Body of pancreas (tissue), 4 donors: Measurements from ENCODE around the gene COL13A1. TPM values are rescaled to one million over a fixed set of nuclear protein-coding genes. Genes with fewer than 3 reads are reported as not detected.

Experiments
- ATAC-seq: fragments of 150-250 bp; one replicate; pipeline ENCODE4 v1.9.1; 2016
- DNase-seq, 4 donors: peaks; one replicate each; pipeline ENCODE4 v3.0.0-alpha.2; 2019
- H3K27ac ChIP-seq, 4 donors: fragments of 200-600 bp; sonication (generic); 1 replicate in 3 of 4; 2 replicates in 1 of 4; pipeline versions ENCODE4 v1.5.1 to v1.6.1; 2016 to 2019; ENCODE audit warnings: mild to moderate bottlenecking in 1 of 4, mixed read lengths in 1 of 4, moderate library complexity in 1 of 4
- H3K27me3 ChIP-seq, 2 donors: fragments of 200-600 bp; sonication (generic); one replicate each; pipeline ENCODE4 v1.6.0; 2016; ENCODE audit warnings: mild to moderate bottlenecking in 1 of 2
- H3K36me3 ChIP-seq, 2 donors: fragments of 200-600 bp; sonication (generic); replicated peaks in 1 of 2; 2 replicates each; pipeline ENCODE4 v1.5.1; 2016; ENCODE audit warnings: low read depth in 2 of 2; ENCODE audit not compliant: insufficient read depth in 1 of 2
- H3K4me1 ChIP-seq: fragments of 200-600 bp; sonication (generic); one replicate; pipeline ENCODE4 v1.6.0; 2016
- H3K4me3 ChIP-seq, 2 donors: fragments of 200-600 bp; sonication (generic); 1 replicate in 1 of 2; 2 replicates in 1 of 2; pipeline ENCODE4 v1.5.1; 2016 to 2019
- H3K9me3 ChIP-seq, 3 donors: fragments of 200-600 bp; sonication (generic); 1 replicate in 2 of 3; 2 replicates in 1 of 3; pipeline ENCODE4 v1.5.1; 2016
- POLR2A ChIP-seq, 3 donors: fragments of 450-650 bp; IDR thresholded peaks; one replicate each; pipeline ENCODE4 v1.6.1; 2016; ENCODE audit warnings: antibody characterized with exemption in 3 of 3, mild to moderate bottlenecking in 2 of 3
- WGBS, 2 donors: methylation state at CpG; one replicate each; pipeline ENCODE4 v1.1.5; 2017; 5-methylcytosine and 5-hydroxymethylcytosine counted together
- intact Hi-C: fragments of 100-400 bp; cut with DNase I; formaldehyde crosslinking; loops from one replicate; pipeline ENCODE4 v1.15.1; 2023
- total RNA-seq, 2 donors: library from RNA; depleted of rRNA; stranded (reverse); fragments of >200 nt; gene quantifications; one replicate each; pipeline ENCODE4 v1.1.0, GENCODE V29; 2016
- TF ChIP-seq, protein P1 (sequence below), 7 experiments: fragments of 450-650 bp in 4 of 7; fragments of 200-600 bp in 3 of 7; sonication (generic) in 3 of 7; IDR thresholded peaks; one replicate each; pipeline ENCODE4 v1.5.1; 2016 to 2019; ENCODE audit warnings: antibody characterized with exemption in 7 of 7

COL13A1 gene
- 1 to 10 TPM in 1 of 2 donors, not detected in 1; 2.3 TPM for total RNA-seq

- ATAC-seq (peak; percentile 41), DNase-seq (peak; percentile 22 to 33 (median 31))
- H3K36me3 ChIP-seq, result no peaks in the 10 kb centered on the region
- no peak within 1 kb of the TSS for H3K27ac ChIP-seq
- WGBS, 2 donors, result 0 to 1% methylated on average over 47 to 58 of the region's 58 CpGs
- intact Hi-C loops, result no loop called here
- no peaks in the 10 kb centered on the region for H3K9me3 ChIP-seq
- peak within 1 kb of the TSS in 1 of 2 donors; percentile 27 for H3K4me3 ChIP-seq
- H3K4me1 ChIP-seq, result peaks cover 22% of the 10 kb centered on the region
- TF ChIP-seq, protein P1, sequence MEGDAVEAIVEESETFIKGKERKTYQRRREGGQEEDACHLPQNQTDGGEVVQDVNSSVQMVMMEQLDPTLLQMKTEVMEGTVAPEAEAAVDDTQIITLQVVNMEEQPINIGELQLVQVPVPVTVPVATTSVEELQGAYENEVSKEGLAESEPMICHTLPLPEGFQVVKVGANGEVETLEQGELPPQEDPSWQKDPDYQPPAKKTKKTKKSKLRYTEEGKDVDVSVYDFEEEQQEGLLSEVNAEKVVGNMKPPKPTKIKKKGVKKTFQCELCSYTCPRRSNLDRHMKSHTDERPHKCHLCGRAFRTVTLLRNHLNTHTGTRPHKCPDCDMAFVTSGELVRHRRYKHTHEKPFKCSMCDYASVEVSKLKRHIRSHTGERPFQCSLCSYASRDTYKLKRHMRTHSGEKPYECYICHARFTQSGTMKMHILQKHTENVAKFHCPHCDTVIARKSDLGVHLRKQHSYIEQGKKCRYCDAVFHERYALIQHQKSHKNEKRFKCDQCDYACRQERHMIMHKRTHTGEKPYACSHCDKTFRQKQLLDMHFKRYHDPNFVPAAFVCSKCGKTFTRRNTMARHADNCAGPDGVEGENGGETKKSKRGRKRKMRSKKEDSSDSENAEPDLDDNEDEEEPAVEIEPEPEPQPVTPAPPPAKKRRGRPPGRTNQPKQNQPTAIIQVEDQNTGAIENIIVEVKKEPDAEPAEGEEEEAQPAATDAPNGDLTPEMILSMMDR (IDR thresholded peaks at IDR 0.05), result no peak
- TF ChIP-seq POLR2A (IDR thresholded peaks at IDR 0.05), result no peak
- peaks cover 0 to 16% of the 10 kb centered on the region in 2 donors for H3K27me3 ChIP-seq
Observed at GRCh38 chr10:69801434-69802315, at the start of gene COL13A1. TSS of gene COL13A1 (plus strand) at chr10:69801906. CDS start at chr10:69802424, 518 bp downstream.

DNA sequence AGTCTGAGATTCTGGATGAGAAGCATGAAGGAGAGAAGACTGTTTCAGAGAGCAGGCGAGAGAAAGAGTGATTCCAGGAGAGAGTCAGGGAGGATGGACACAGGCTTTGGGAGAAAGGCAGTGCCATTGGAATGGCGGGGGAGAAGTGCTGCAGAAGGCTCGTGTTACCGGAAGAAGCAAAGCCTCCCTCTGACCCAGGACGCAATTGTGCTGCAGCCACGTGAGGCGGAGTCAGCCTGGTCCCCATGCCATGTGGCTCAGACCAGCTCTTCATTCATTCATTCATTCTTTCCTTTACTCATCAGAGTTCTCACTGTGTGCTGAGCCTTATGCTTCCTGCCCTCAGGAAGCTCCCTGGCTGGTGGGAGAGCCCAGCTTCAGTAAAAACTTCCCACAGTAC lies 49.2 kb upstream of the COL13A1 start:
- Histone ChIP-seq H3K27ac (no peak overlapping the region), H3K36me3 (no peaks in the 10 kb centered on the region), H3K9me3 (no peaks in the 10 kb centered on the region), H3K27me3 (no peaks in the 10 kb centered on the region), H3K4me3 (no peak overlapping the region), H3K4me1 (no peaks in the 10 kb centered on the region)
- intact Hi-C loops, result no loop called here
- DNase-seq, result no peak
- WGBS, 2 donors, result 60 to 72% methylated on average over 7 of the region's 7 CpGs
- no peak for ATAC-seq
- TF ChIP-seq POLR2A (IDR thresholded peaks at IDR 0.05), result no peak
- TF ChIP-seq, protein P1 (IDR thresholded peaks at IDR 0.05), result no peak

GRCh38 chr10:69756279-69756678 lies 45.4 kb upstream of the COL13A1 start:
- H3K36me3 ChIP-seq, result no peaks in the 10 kb centered on the region
- ATAC-seq (no peak), DNase-seq (no peak)
- H3K27me3 ChIP-seq, result no peaks in the 10 kb centered on the region
- H3K4me1 ChIP-seq, result no peaks in the 10 kb centered on the region
- no peaks in the 10 kb centered on the region for H3K9me3 ChIP-seq
- WGBS, 2 donors, result 74 to 88% methylated on average over 1 of the region's 1 CpG
- TF ChIP-seq, protein P1 (IDR thresholded peaks at IDR 0.05), result no peak
- no peak for TF ChIP-seq POLR2A (IDR thresholded peaks at IDR 0.05)
- intact Hi-C loops, result no loop called here
- H3K27ac ChIP-seq, result no peak overlapping the region
- H3K4me3 ChIP-seq, result no peak overlapping the region

- ATAC-seq, result no peak
- intact Hi-C loops, result no loop called here
- H3K4me3 ChIP-seq, result no peak overlapping the region
- no peaks in the 10 kb centered on the region for H3K36me3 ChIP-seq
- no peaks in the 10 kb centered on the region for H3K9me3 ChIP-seq
- no peak overlapping the region for H3K27ac ChIP-seq
- 76 to 86% methylated on average over 2 to 5 of the region's 5 CpGs for WGBS, 2 donors
- DNase-seq, result no peak
- H3K27me3 ChIP-seq, result no peaks in the 10 kb centered on the region
- no peaks in the 10 kb centered on the region for H3K4me1 ChIP-seq
- TF ChIP-seq, protein P1 (IDR thresholded peaks at IDR 0.05), result no peak
- no peak for TF ChIP-seq POLR2A (IDR thresholded peaks at IDR 0.05)
Observed at GRCh38 chr10:69757206-69757552, 44.5 kb upstream of the COL13A1 start.
